Activated gamma-delta T cell (primary cell): ENCODE measurements around the gene SIGLEC9.

Experiments used
- DNase-seq: peaks from one replicate; lab custom pipeline; 2025; lab: John Stamatoyannopoulos, UW
- total RNA-seq, 2 donors: gene quantifications; one replicate each; lab custom pipeline; 2026; lab: John Stamatoyannopoulos, UW

Gene SIGLEC9
- total RNA-seq, result 0.82 to 2.0 reads per million in 2 donors

- DNase-seq, result no peak
Measured at GRCh38 chr19:51124729-51125128, at the start of gene SIGLEC9. TSS of gene SIGLEC9 (plus strand) at chr19:51124906. CDS start at chr19:51124975, 69 bp downstream.

- DNase-seq, result no peak
Measured at GRCh38 chr19:51075998-51076397, 48.7 kb upstream of the SIGLEC9 start.

- DNase-seq, result no peak
Measured at GRCh38 chr19:51076631-51077213, 48.0 kb upstream of the SIGLEC9 start.

GRCh38 chr19:51078104-51078503 is 46.6 kb upstream of the SIGLEC9 start:
- no peak for DNase-seq

GRCh38 chr19:51078731-51079130 is 46.0 kb upstream of the SIGLEC9 start:
- no peak for DNase-seq

- no peak for DNase-seq
Measured at GRCh38 chr19:51079481-51080110, 45.1 kb upstream of the SIGLEC9 start.

- no peak for DNase-seq
Measured at GRCh38 chr19:51081476-51081875, 43.2 kb upstream of the SIGLEC9 start.

- no peak for DNase-seq
Measured at GRCh38 chr19:51082611-51083010, 42.1 kb upstream of the SIGLEC9 start, which contains the start of gene KLK14. TSS of gene KLK14 (minus strand) at chr19:51082887. CDS start at chr19:51082614, 273 bp downstream.

- DNase-seq, result no peak
Measured at GRCh38 chr19:51083181-51083580, 41.5 kb upstream of the SIGLEC9 start.

- DNase-seq, result no peak
Measured at GRCh38 chr19:51083783-51084182, 40.9 kb upstream of the SIGLEC9 start.

- DNase-seq, result no peak
Measured at GRCh38 chr19:51084505-51084904, 40.2 kb upstream of the SIGLEC9 start.

GRCh38 chr19:51086153-51086850 is 38.4 kb upstream of the SIGLEC9 start:
- DNase-seq, result no peak

GRCh38 chr19:51089786-51090185 is 34.9 kb upstream of the SIGLEC9 start:
- DNase-seq, result no peak

- no peak for DNase-seq
Measured at GRCh38 chr19:51090471-51090870, 34.2 kb upstream of the SIGLEC9 start.

- no peak for DNase-seq
Measured at GRCh38 chr19:51091126-51091525, 33.6 kb upstream of the SIGLEC9 start.

GRCh38 chr19:51091895-51092873 is 32.5 kb upstream of the SIGLEC9 start:
- DNase-seq, result no peak

GRCh38 chr19:51093101-51093500 is 31.6 kb upstream of the SIGLEC9 start:
- no peak for DNase-seq

- DNase-seq, result no peak
Measured at GRCh38 chr19:51093510-51094345, 31.0 kb upstream of the SIGLEC9 start.

GRCh38 chr19:51094696-51095279 is 29.9 kb upstream of the SIGLEC9 start:
- DNase-seq, result no peak

- no peak for DNase-seq
Measured at GRCh38 chr19:51096473-51097165, 28.1 kb upstream of the SIGLEC9 start.
